Bronchial epithelial cell (primary cell): ENCODE results near the gene HBD. TPM values are rescaled to one million over a fixed set of nuclear protein-coding genes. Genes with fewer than 3 reads are reported as not detected.

ENCODE experiments used
- DNase-seq: peaks from one replicate; pipeline ENCODE4 v3.0.0-alpha.2; 2010; ENCODE audit warnings: low read depth
- FAIRE-seq: peaks from 2 replicates; lab custom pipeline; 2011; peaks lifted over from hg19 to GRCh38; lab: Jason Lieb, UNC
- H3K27me3 ChIP-seq: 2 replicates; pipeline ENCODE4 v1.5.1; 2011; ENCODE audit warnings: low read length; ENCODE audit not compliant: control insufficient read depth, insufficient read depth
- H3K36me3 ChIP-seq: 2 replicates; pipeline ENCODE4 v1.5.1; 2011; ENCODE audit warnings: low read length; ENCODE audit not compliant: control insufficient read depth, insufficient read depth
- H3K4me3 ChIP-seq: 2 replicates; pipeline ENCODE4 v1.5.1; 2011; ENCODE audit warnings: mild to moderate bottlenecking, low read depth, low read length, control low read depth
- total RNA-seq: library from RNA; depleted of rRNA; stranded (reverse); fragments of >200 nt; gene quantifications from 2 replicates; pipeline ENCODE4 v1.2.1, GENCODE V29; 2014
- TF ChIP-seq, protein P1 (sequence below): IDR thresholded peaks from 2 replicates; pipeline ENCODE4 v1.5.1; 2011; ENCODE audit warnings: mild to moderate bottlenecking, moderate library complexity, low read length, control low read depth, inconsistent platforms; ENCODE audit not compliant: insufficient read depth, severe bottlenecking

HBD gene
- not detected in 2 replicates for total RNA-seq

DNA sequence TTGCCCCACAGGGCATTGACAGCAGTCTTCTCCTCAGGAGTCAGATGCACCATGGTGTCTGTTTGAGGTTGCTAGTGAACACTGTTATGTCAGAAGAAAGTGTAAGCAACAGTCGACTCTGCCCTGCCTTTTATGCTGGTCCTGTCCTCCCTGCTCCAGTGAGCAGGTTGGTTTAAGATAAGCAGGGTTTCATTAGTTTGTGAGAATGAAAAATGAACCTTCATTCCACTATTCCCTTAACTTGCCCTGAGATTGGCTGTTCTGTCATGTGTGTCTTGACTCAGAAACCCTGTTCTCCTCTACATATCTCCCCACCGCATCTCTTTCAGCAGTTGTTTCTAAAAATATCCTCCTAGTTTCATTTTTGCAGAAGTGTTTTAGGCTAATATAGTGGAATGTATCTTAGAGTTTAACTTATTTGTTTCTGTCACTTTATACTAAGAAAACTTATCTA lies at the start of gene HBD:
Gene HBD (minus strand): TSS at position 103 of the 454 bp plus-strand sequence. CDS start 50 bp downstream, at position 53.
- TF ChIP-seq, protein P1, sequence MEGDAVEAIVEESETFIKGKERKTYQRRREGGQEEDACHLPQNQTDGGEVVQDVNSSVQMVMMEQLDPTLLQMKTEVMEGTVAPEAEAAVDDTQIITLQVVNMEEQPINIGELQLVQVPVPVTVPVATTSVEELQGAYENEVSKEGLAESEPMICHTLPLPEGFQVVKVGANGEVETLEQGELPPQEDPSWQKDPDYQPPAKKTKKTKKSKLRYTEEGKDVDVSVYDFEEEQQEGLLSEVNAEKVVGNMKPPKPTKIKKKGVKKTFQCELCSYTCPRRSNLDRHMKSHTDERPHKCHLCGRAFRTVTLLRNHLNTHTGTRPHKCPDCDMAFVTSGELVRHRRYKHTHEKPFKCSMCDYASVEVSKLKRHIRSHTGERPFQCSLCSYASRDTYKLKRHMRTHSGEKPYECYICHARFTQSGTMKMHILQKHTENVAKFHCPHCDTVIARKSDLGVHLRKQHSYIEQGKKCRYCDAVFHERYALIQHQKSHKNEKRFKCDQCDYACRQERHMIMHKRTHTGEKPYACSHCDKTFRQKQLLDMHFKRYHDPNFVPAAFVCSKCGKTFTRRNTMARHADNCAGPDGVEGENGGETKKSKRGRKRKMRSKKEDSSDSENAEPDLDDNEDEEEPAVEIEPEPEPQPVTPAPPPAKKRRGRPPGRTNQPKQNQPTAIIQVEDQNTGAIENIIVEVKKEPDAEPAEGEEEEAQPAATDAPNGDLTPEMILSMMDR: no peak
- DNase-seq (no peak), FAIRE-seq (peak; percentile 62)
- Histone ChIP-seq H3K36me3 (no peaks in the 10 kb centered on the region), H3K27me3 (no peaks in the 10 kb centered on the region), H3K4me3 (no peak within 1 kb of the TSS)

DNA sequence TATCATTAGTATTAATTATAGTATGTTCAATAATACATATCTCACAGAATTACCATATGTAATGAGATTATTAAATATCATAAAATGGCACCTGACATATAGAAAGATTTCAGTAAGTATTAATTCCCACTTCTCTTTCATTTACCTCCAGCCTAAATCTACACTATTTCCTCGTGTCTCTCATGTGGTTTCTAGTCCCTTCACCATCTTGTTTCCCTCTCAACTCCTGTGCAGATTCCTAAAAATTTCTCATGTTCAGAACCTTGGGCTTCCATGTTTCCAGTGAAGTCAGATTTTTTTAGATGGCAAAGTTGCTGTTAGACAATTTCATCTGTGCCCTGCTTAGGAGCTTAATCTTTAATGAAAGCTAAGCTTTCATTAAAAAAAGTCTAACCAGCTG lies 49.6 kb upstream of the HBD start:
- TF ChIP-seq, protein P1: no peak
- DNase-seq (no peak), FAIRE-seq (no peak)
- no peaks in the 10 kb centered on the region for H3K27me3 ChIP-seq
- H3K4me3 ChIP-seq: no peak overlapping the region
- H3K36me3 ChIP-seq: no peaks in the 10 kb centered on the region

- DNase-seq (no peak), FAIRE-seq (no peak)
- TF ChIP-seq, protein P1: no peak
- Histone ChIP-seq H3K36me3 (no peaks in the 10 kb centered on the region), H3K4me3 (no peak overlapping the region), H3K27me3 (no peaks in the 10 kb centered on the region)
These were observed 48.8 kb upstream of the HBD start for GRCh38 chr11:5283086-5283485.

DNA sequence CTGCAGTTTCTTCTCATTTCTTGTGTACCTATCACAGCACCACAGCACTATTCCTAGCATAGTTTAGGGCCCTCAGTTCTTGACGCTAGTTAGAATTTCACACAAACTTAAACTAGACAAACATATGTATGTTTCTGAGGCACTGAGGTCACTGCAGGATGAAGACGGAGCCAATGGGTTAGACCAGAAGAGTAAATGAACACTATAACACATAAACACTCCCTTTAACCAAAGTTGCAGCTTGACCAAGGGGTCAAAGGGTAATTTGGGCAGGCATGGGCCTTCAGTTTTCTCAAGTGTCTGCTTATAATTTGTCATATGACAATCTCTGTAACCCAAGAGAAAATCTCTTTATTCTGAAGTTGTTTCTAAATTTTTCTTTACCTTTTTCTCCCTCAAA lies 48.3 kb upstream of the HBD start:
- FAIRE-seq (no peak), DNase-seq (no peak)
- TF ChIP-seq, protein P1: no peak
- no peaks in the 10 kb centered on the region for H3K27me3 ChIP-seq
- H3K4me3 ChIP-seq: no peak overlapping the region
- no peaks in the 10 kb centered on the region for H3K36me3 ChIP-seq

DNA sequence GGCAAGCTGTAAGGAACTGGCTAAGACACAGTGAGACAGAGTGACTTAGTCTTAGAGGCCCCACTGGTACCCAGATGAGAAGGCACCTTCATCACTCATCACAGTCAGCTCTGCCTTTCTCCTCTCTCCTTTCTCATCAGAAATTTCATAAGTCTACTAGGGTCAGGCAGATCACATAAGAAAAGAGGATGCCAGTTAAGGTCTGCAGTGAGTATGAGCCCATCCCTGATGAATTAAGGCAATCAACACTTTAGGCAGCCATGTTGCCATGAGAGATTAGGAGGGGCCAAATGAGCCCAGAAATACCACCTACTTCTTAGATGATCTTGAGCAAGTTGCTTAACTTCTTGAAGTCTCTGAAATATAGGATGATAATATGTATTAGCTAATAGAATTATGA lies 47.3 kb upstream of the HBD start:
- DNase-seq (no peak), FAIRE-seq (no peak)
- Histone ChIP-seq H3K27me3 (no peaks in the 10 kb centered on the region), H3K4me3 (no peak overlapping the region), H3K36me3 (no peaks in the 10 kb centered on the region)
- TF ChIP-seq, protein P1: no peak

- DNase-seq (peak; percentile 99), FAIRE-seq (no peak)
- Histone ChIP-seq H3K36me3 (no peaks in the 10 kb centered on the region), H3K4me3 (no peak overlapping the region), H3K27me3 (no peaks in the 10 kb centered on the region)
- TF ChIP-seq, protein P1: no peak
These were observed 46.4 kb upstream of the HBD start for GRCh38 chr11:5280582-5281102.
